Smooth muscle cell (in vitro differentiated cells): ENCODE measurements around the gene GRIN3B. TPM values are rescaled to one million over a fixed set of nuclear protein-coding genes. Genes with fewer than 3 reads are reported as not detected.

Source experiments
- DNase-seq: peaks from one replicate; lab custom pipeline; 2025; ENCODE audit not compliant: unreplicated experiment; lab: John Stamatoyannopoulos, UW
- H2AFZ ChIP-seq: fragments of 200-600 bp; sonication (generic); 2 replicates; pipeline ENCODE4 v1.6.0; 2016; ENCODE audit warnings: antibody characterized with exemption, low read depth, mild to moderate bottlenecking
- H3F3A ChIP-seq: fragments of 200-600 bp; sonication (generic); 2 replicates; pipeline ENCODE4 v1.6.0; 2017; ENCODE audit warnings: antibody characterized with exemption, low read depth
- H3K27ac ChIP-seq: fragments of 200-600 bp; sonication (generic); 2 replicates; pipeline ENCODE4 v1.5.1; 2016; ENCODE audit warnings: low read depth, mild to moderate bottlenecking
- H3K27me3 ChIP-seq: fragments of 200-600 bp; sonication (generic); 2 replicates; pipeline ENCODE4 v1.6.1; 2016; ENCODE audit warnings: low read depth, mild to moderate bottlenecking
- H3K36me3 ChIP-seq: fragments of 200-600 bp; sonication (generic); 2 replicates; pipeline ENCODE4 v1.5.1; 2016; ENCODE audit warnings: low read depth
- H3K4me1 ChIP-seq: fragments of 200-600 bp; sonication (generic); 2 replicates; pipeline ENCODE4 v1.5.1; 2016; ENCODE audit warnings: low read depth
- H3K4me2 ChIP-seq: fragments of 200-600 bp; sonication (generic); 2 replicates; pipeline ENCODE4 v1.6.0; 2016; ENCODE audit warnings: mild to moderate bottlenecking
- H3K4me3 ChIP-seq: fragments of 200-600 bp; sonication (generic); 2 replicates; pipeline ENCODE4 v1.5.1; 2016; ENCODE audit warnings: mild to moderate bottlenecking
- H3K79me2 ChIP-seq: fragments of 200-600 bp; sonication (generic); 2 replicates; pipeline ENCODE4 v1.6.0; 2016; ENCODE audit warnings: low read depth, mild to moderate bottlenecking
- H3K9ac ChIP-seq: fragments of 200-600 bp; sonication (generic); 2 replicates; pipeline ENCODE4 v1.6.0; 2016; ENCODE audit warnings: low read depth
- H3K9me3 ChIP-seq: fragments of 200-600 bp; sonication (generic); replicated peaks from 2 replicates; pipeline ENCODE4 v1.5.1; 2016; ENCODE audit warnings: low read depth
- H4K20me1 ChIP-seq: fragments of 200-600 bp; sonication (generic); 2 replicates; pipeline ENCODE4 v1.6.0; 2016; ENCODE audit warnings: low read depth
- WGBS: methylation state at CpG from one replicate; pipeline ENCODE4 v1.1.7; 2016; ENCODE audit warnings: low lambda C conversion rate; 5-methylcytosine and 5-hydroxymethylcytosine counted together
- polyA plus RNA-seq: library from polyadenylated mRNA; unstranded; fragments of >200 nt; fragmentation: Nextera tagmentation; extraction: Ambion mirVana; gene quantifications from 2 replicates; pipeline ENCODE4 v1.2.1, GENCODE V29; 2016
- total RNA-seq: library from RNA; depleted of rRNA; stranded (reverse); fragments of >200 nt; gene quantifications from 2 replicates; pipeline ENCODE4 v1.2.3, GENCODE V29; 2014
- TF ChIP-seq, protein P1 (sequence below): fragments of 200-600 bp; sonication (generic); IDR thresholded peaks from 2 replicates; pipeline ENCODE4 v1.5.1; 2017; ENCODE audit warnings: borderline replicate concordance, mild to moderate bottlenecking, antibody characterized with exemption; ENCODE audit not compliant: insufficient read depth, poor library complexity, severe bottlenecking

GRIN3B gene
- total and polyA plus RNA-seq, 2 experiments from 2014 or later, result 1.2 to 12.6 TPM

DNA sequence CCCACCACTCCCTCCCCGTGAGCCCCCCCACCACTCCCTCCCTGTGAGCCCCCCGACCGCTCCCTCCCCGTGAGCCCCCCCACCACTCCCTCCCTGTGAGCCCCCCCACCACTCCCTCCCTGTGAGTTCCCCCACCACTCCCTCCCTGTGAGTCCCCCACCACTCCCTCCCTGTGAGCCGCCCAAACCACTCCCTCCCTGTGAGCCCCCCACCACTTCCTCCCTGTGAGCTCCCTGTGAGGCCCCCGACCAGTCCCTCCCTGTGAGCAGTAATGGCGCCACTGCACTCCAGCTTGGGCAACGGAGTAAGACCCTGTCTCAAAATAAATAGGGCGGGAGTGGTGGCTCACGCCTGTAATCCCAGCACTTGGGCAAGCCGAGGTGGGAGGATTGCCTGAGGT, 49.6 kb downstream of the GRIN3B start:
- Histone ChIP-seq H2AFZ (no peak overlapping the region), H3F3A (no peaks in the 10 kb centered on the region), H3K27me3 (no peaks in the 10 kb centered on the region), H3K4me1 (no peaks in the 10 kb centered on the region), H3K27ac (no peak overlapping the region), H3K36me3 (no peaks in the 10 kb centered on the region), H3K4me3 (no peak overlapping the region), H3K9me3 (no peaks in the 10 kb centered on the region), H3K9ac (no peak overlapping the region), H3K4me2 (no peak overlapping the region), H4K20me1 (no peaks in the 10 kb centered on the region), H3K79me2 (no peaks in the 10 kb centered on the region)
- no peak for DNase-seq
- WGBS, result 58% methylated on average over 6 of the region's 11 CpGs
- TF ChIP-seq, protein P1, sequence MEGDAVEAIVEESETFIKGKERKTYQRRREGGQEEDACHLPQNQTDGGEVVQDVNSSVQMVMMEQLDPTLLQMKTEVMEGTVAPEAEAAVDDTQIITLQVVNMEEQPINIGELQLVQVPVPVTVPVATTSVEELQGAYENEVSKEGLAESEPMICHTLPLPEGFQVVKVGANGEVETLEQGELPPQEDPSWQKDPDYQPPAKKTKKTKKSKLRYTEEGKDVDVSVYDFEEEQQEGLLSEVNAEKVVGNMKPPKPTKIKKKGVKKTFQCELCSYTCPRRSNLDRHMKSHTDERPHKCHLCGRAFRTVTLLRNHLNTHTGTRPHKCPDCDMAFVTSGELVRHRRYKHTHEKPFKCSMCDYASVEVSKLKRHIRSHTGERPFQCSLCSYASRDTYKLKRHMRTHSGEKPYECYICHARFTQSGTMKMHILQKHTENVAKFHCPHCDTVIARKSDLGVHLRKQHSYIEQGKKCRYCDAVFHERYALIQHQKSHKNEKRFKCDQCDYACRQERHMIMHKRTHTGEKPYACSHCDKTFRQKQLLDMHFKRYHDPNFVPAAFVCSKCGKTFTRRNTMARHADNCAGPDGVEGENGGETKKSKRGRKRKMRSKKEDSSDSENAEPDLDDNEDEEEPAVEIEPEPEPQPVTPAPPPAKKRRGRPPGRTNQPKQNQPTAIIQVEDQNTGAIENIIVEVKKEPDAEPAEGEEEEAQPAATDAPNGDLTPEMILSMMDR, result no peak

GRCh38 chr19:1050989-1051788, 51.0 kb downstream of the GRIN3B start:
- H3K9me3 ChIP-seq, result no peaks in the 10 kb centered on the region
- TF ChIP-seq, protein P1, result no peak
- H3K36me3 ChIP-seq, result peaks cover 8% of the 10 kb centered on the region
- no peaks in the 10 kb centered on the region for H4K20me1 ChIP-seq
- no peak overlapping the region for H3K9ac ChIP-seq
- DNase-seq, result no peak
- no peaks in the 10 kb centered on the region for H3K27me3 ChIP-seq
- H3K4me2 ChIP-seq, result no peak overlapping the region
- no peaks in the 10 kb centered on the region for H3K4me1 ChIP-seq
- no peak overlapping the region for H2AFZ ChIP-seq
- no peak overlapping the region for H3K27ac ChIP-seq
- WGBS, result 90% methylated on average over 31 of the region's 31 CpGs
- H3K79me2 ChIP-seq, result no peaks in the 10 kb centered on the region
- no peaks in the 10 kb centered on the region for H3F3A ChIP-seq
- H3K4me3 ChIP-seq, result no peak overlapping the region

DNA sequence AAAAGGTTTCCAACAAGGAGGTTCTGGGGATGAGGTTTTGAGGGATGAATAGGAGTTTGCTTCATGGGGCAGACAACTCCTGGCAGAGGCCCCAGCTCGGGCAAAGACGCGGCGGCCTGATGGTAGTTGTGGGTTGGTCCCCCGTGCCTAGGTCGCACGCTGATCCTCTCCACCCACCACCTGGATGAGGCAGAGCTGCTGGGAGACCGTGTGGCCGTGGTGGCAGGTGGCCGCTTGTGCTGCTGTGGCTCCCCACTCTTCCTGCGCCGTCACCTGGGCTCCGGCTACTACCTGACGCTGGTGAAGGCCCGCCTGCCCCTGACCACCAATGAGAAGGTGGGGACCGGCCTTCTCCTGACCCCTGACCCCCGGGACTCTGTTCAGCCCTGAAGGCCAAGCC, 51.6 kb downstream of the GRIN3B start:
- H3K4me2 ChIP-seq, result no peak overlapping the region
- no peaks in the 10 kb centered on the region for H4K20me1 ChIP-seq
- H3K4me3 ChIP-seq, result no peak overlapping the region
- no peaks in the 10 kb centered on the region for H3F3A ChIP-seq
- H3K27me3 ChIP-seq, result no peaks in the 10 kb centered on the region
- H2AFZ ChIP-seq, result no peak overlapping the region
- no peaks in the 10 kb centered on the region for H3K79me2 ChIP-seq
- WGBS, result 92% methylated on average over 17 of the region's 17 CpGs
- H3K4me1 ChIP-seq, result no peaks in the 10 kb centered on the region
- TF ChIP-seq, protein P1, result no peak
- peaks cover 4% of the 10 kb centered on the region for H3K9me3 ChIP-seq
- peaks cover 14% of the 10 kb centered on the region for H3K36me3 ChIP-seq
- no peak overlapping the region for H3K27ac ChIP-seq
- DNase-seq, result no peak
- no peak overlapping the region for H3K9ac ChIP-seq
